ENCODE results near the gene BMP7.

Gene BMP7

DNA sequence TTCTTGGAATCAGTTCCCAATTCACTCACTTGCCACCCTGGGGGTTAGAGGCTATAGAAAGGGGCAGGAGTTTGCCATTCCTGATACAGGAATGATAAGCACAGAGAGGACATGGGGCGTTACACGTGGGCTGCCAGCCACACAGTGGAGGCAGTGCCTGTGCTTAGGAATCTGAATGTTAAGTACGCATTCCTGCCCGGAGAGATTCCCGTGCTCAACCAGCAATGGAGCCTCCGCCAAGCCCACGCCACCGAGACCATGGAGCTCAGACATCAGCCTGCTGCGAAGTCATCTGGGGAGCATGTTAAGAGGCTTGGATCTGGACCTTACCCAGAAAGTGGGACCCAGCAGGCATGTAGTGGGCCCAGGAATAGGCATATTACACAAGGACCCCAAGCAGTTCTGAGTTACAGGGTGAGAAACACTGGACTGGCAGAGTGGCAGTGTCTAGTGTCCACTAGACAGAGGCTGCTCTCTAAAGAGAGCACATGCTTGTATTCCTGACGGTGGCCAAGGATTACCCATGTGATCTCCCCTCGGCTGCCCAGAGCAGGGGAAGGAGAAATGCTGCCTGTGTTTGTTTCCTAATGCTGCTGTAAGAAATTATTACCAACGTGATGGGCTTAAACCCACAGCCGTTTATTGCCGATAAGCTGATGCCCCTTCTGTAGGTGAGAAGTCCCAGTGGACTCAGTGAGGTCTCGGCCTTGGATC lies 138.2 kb downstream of the BMP7 start:
- no peak for DNase-seq (ENCODE audit: low spot score in 2 of 2)
- no peaks in the 10 kb centered on the region for H3K9me3 Mint-ChIP-seq
- H3K4me1 Mint-ChIP-seq, result no peaks in the 10 kb centered on the region
- H3K4me3 Mint-ChIP-seq, result no peak overlapping the region
- H3K27ac Mint-ChIP-seq (ENCODE audit: low read depth), result no peak overlapping the region
- peaks cover 57% of the 10 kb centered on the region for H3K27me3 Mint-ChIP-seq
- no peaks in the 10 kb centered on the region for H3K36me3 Mint-ChIP-seq (ENCODE audit: insufficient read depth)
- ATAC-seq (replicated peaks; ENCODE audit: extremely low read depth, poor library complexity, severe bottlenecking), result no peak

DNA sequence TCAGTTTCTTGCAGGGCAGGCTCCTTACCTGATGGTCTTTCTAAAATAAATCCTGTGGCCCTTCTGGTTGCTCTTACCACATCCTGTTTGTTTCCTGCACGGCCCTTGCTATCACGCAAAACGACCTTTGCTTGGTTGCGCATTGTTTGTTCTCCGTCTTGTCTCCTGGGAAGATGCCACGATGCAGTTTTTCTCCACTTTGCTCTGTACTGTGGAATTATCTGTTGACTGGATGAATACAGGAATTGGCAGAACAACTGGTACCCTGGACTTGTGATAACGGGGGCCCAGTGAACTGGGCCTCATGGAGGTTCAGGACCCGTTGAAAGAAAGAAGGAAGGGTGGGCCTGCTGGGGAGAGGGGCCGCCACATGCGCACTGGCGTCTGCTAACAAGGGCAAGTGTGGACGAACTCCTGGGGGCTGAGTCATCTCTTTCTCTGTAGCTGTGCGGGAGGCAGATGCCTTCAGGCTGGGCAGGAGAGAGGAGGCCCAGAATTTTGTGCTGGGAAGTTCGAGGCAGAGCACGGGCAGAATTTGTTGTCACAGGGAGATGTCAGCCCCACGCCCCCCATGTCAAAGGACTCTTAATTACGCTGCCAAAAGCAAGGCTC lies 139.9 kb downstream of the BMP7 start:
- Mint-ChIP-seq H3K36me3 (ENCODE audit: insufficient read depth) (no peaks in the 10 kb centered on the region), H3K4me1 (no peaks in the 10 kb centered on the region), H3K9me3 (no peaks in the 10 kb centered on the region), H3K27ac (ENCODE audit: low read depth) (no peak overlapping the region), H3K4me3 (no peak overlapping the region), H3K27me3 (peaks cover 50% of the 10 kb centered on the region)
- DNase-seq (ENCODE audit: low spot score in 2 of 2) (no peak), ATAC-seq (replicated peaks; ENCODE audit: extremely low read depth, poor library complexity, severe bottlenecking) (no peak)

DNA sequence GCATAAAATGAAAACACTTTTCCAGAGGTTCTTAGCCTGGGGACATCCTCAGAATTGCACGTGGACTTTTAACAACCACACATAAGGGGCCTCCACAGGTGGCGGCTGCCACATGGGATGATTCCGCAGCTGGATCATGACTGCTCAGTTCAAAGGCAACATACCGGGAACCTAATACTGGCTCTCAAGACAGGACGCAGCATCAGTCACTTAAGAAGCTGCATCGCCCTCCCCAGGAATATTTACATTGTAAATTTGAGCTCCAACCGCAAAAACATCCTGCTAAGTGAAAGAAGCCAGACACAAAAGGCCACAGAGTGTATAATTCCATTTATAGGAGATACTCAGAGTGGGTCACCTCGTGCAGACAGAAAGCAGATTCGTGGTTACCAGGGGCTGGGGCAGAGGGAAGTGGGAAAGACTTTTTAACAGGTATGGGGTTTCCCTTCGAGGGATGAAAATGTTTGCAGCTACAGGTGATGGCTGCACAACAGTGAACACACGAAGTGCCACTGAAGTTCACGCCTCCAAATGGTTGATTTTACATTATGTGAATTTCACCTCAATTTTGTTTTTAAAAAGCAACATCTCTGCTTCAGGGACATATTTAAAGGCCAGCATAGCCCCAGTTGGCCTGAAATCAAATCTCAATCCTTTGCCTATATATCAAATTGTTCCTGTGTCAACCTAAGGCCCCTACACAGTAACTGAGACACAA lies 141.5 kb downstream of the BMP7 start:
- peaks cover 48% of the 10 kb centered on the region for H3K27me3 Mint-ChIP-seq
- H3K4me3 Mint-ChIP-seq, result no peak overlapping the region
- no peaks in the 10 kb centered on the region for H3K4me1 Mint-ChIP-seq
- H3K36me3 Mint-ChIP-seq (ENCODE audit: insufficient read depth), result no peaks in the 10 kb centered on the region
- no peak for ATAC-seq (replicated peaks; ENCODE audit: extremely low read depth, poor library complexity, severe bottlenecking)
- no peak for DNase-seq (ENCODE audit: low spot score in 2 of 2)
- no peak overlapping the region for H3K27ac Mint-ChIP-seq (ENCODE audit: low read depth)
- no peaks in the 10 kb centered on the region for H3K9me3 Mint-ChIP-seq

DNA sequence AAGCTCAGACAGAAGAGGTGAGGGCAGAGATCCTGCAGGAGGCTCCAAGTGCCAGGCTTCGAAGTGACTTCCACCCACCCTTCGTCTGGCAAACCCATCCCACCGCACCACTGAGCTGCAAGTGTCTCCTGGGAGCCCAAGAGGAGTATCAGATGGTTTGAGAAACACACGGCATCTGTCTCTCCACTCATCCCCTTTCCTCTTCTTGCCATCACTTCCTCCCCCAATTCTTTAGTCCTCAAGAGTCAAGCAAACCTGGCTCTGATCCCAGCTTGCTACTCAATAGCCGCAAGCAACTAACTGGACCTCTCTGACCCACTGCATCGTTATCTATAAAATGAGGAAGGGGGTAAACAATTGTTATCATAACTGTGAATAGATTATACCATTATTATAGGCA lies 142.1 kb downstream of the BMP7 start:
- Mint-ChIP-seq H3K9me3 (no peaks in the 10 kb centered on the region), H3K27me3 (peaks cover 48% of the 10 kb centered on the region), H3K27ac (ENCODE audit: low read depth) (no peak overlapping the region), H3K4me1 (no peaks in the 10 kb centered on the region), H3K4me3 (no peak overlapping the region), H3K36me3 (ENCODE audit: insufficient read depth) (no peaks in the 10 kb centered on the region)
- DNase-seq (ENCODE audit: low spot score in 2 of 2) (no peak), ATAC-seq (replicated peaks; ENCODE audit: extremely low read depth, poor library complexity, severe bottlenecking) (no peak)

DNA sequence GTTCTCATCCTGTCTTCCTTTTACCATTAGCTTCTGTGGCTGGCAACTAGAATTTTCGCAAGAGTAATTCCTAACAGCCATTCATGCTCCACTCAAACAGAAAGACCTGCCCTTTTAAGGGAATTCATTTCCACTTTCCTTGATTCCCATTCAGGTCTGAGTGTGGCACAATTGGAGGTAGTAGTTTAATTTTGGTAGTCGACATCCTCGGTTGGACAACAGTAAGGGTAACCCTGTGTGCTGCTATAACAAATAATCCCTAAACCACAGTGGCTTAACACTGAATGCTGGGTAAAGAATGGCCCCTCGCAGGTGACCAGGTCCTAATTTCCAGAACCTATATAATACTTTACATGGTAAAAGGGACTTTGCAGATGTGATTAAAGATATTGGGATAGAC lies 142.9 kb downstream of the BMP7 start:
- Mint-ChIP-seq H3K4me3 (no peak overlapping the region), H3K36me3 (ENCODE audit: insufficient read depth) (no peaks in the 10 kb centered on the region), H3K4me1 (no peaks in the 10 kb centered on the region), H3K27ac (ENCODE audit: low read depth) (no peak overlapping the region), H3K9me3 (no peaks in the 10 kb centered on the region), H3K27me3 (peaks cover 48% of the 10 kb centered on the region)
- no peak for DNase-seq (ENCODE audit: low spot score in 2 of 2)
- ATAC-seq (replicated peaks; ENCODE audit: extremely low read depth, poor library complexity, severe bottlenecking), result no peak

DNA sequence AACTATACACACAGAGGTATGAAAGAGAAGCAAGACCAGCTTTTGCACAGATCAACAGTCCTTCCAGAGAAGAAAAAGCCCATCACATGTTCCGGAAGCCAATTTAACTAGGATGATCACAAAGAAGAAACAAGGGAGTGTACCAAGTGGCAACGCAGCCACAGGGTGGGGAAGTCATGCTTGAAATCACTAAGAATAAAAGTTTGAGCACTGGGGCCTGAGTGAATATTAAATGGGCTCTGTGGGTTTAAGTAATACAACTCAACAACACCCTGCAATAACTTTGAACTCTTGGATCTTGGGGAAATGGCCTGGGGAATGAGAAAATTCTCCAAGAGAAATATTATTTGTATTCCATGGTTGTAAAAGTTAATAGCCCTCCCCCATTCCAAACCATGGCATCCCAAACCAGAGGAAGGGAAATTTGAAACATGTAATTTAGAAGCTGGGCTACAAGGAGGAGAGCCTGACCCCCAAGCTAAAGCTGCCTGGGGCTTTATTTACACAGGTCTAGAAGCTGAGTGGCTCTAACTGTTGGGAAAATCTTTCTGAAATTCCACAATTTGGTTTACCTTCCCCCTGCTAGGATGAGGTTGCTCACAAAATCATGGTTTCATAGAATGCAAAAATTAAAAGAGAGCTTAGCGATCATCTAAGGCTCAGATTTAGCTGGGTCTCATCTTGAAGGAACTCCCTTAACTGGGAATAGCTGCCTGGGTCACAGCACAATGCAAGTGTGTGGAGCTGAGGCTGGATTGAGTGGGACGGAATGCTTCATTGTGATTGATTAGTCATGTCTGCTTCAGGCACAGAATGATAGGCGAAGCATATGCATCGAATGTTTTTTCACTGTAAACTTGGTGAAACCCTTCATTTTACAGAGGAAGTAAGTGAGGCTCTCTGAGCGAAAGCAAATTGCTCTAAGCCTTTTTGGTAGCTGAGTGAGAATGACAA lies 143.6 kb downstream of the BMP7 start:
- Mint-ChIP-seq H3K4me1 (no peaks in the 10 kb centered on the region), H3K36me3 (ENCODE audit: insufficient read depth) (no peaks in the 10 kb centered on the region), H3K27ac (ENCODE audit: low read depth) (no peak overlapping the region), H3K27me3 (peaks cover 48% of the 10 kb centered on the region), H3K4me3 (no peak overlapping the region), H3K9me3 (no peaks in the 10 kb centered on the region)
- DNase-seq (ENCODE audit: low spot score in 2 of 2), result no peak
- no peak for ATAC-seq (replicated peaks; ENCODE audit: extremely low read depth, poor library complexity, severe bottlenecking)

DNA sequence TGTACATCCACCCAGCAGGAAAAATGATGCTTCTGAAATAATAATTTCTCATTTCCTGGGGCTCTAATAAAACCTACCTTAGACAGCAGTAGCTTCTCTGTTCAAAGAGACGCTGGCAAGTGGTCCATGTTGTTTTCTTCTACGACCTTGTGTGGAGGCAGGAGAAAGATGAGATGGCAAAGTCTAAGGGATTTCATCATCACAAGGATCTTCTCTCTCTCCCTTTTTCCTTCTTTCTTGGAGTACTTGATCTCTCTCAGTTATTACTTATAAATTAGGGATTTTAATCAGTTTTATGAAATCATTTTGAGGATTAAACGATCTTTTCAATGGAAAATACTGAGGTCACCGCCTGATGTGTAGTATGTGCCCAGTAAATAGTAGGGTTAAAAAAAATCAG lies 147.5 kb downstream of the BMP7 start:
- H3K4me1 Mint-ChIP-seq, result no peaks in the 10 kb centered on the region

More for the DNA sequence above, 147.5 kb downstream of the BMP7 start:
- Mint-ChIP-seq H3K9me3 (no peaks in the 10 kb centered on the region), H3K27me3 (peaks cover 10% of the 10 kb centered on the region), H3K36me3 (ENCODE audit: insufficient read depth) (no peaks in the 10 kb centered on the region), H3K27ac (ENCODE audit: low read depth) (no peak overlapping the region), H3K4me3 (no peak overlapping the region)
- DNase-seq (ENCODE audit: low spot score in 2 of 2) (no peak), ATAC-seq (replicated peaks; ENCODE audit: extremely low read depth, poor library complexity, severe bottlenecking) (no peak)

Measured in central memory CD8-positive, alpha-beta T cell (primary cell).